Colonic mucosa (tissue), 4 donors: Measurements from ENCODE around the gene MSANTD2. TPM values are rescaled to one million over a fixed set of nuclear protein-coding genes. Genes with fewer than 3 reads are reported as not detected.

ENCODE experiments used
- DNase-seq: peaks from one replicate; pipeline ENCODE4 v3.0.0-alpha.2; 2020
- H3K27ac ChIP-seq: fragments of 200-600 bp; one replicate; pipeline ENCODE4 v1.8.0; 2021
- H3K27me3 ChIP-seq: fragments of 200-600 bp; one replicate; pipeline ENCODE4 v1.8.0; 2021
- H3K36me3 ChIP-seq: fragments of 200-600 bp; one replicate; pipeline ENCODE4 v1.8.0; 2021
- H3K4me1 ChIP-seq: fragments of 200-600 bp; one replicate; pipeline ENCODE4 v1.8.0; 2021; ENCODE audit warnings: mild to moderate bottlenecking
- H3K4me3 ChIP-seq: fragments of 200-600 bp; one replicate; pipeline ENCODE4 v1.8.0; 2021
- H3K9ac ChIP-seq, 2 donors: one replicate each; pipeline ENCODE4 v1.7.0; 2013; ENCODE audit warnings: control low read depth in 2 of 2, low read depth in 2 of 2, low read length in 2 of 2
- H3K9me3 ChIP-seq: fragments of 200-600 bp; one replicate; pipeline ENCODE4 v1.8.0; 2021
- intact Hi-C: fragments of 100-400 bp; cut with DNase I; formaldehyde crosslinking; loops from one replicate; pipeline ENCODE4 v1.14.1; 2022
- total RNA-seq, 2 donors: library from RNA; stranded (reverse); fragmentation: NEBNext Ultra II Directional in 1 of 2; extraction: Animal tissue kit (Norgen Biotek cat#: 25700) in 1 of 2; gene quantifications; one replicate each; pipeline ENCODE4 v1.2.1, GENCODE V29; 2021
- TF ChIP-seq, protein P1 (sequence below): fragments of 200-600 bp; IDR thresholded peaks from one replicate; pipeline ENCODE4 v1.8.0; 2022; ENCODE audit warnings: antibody characterized with exemption, mild to moderate bottlenecking
- donor health status: healthy.
- donor health status: DM: no; HTN: no; CAD: no.
- donor health status: DM: no; HTN: no; CAD: no.

Gene MSANTD2
- total RNA-seq, 2 donors from 2014 or later = 7.0 to 12.7 TPM

GRCh38 chr11:124756033-124756752 is 44.0 kb downstream of the MSANTD2 start:
- Histone ChIP-seq H3K9me3 (no peaks in the 10 kb centered on the region), H3K9ac (no peak overlapping the region), H3K4me3 (no peak overlapping the region), H3K27me3 (peaks cover 19% of the 10 kb centered on the region), H3K4me1 (peaks cover 7% of the 10 kb centered on the region), H3K36me3 (no peaks in the 10 kb centered on the region), H3K27ac (no peak overlapping the region)
- DNase-seq = no peak
- TF ChIP-seq, protein P1, sequence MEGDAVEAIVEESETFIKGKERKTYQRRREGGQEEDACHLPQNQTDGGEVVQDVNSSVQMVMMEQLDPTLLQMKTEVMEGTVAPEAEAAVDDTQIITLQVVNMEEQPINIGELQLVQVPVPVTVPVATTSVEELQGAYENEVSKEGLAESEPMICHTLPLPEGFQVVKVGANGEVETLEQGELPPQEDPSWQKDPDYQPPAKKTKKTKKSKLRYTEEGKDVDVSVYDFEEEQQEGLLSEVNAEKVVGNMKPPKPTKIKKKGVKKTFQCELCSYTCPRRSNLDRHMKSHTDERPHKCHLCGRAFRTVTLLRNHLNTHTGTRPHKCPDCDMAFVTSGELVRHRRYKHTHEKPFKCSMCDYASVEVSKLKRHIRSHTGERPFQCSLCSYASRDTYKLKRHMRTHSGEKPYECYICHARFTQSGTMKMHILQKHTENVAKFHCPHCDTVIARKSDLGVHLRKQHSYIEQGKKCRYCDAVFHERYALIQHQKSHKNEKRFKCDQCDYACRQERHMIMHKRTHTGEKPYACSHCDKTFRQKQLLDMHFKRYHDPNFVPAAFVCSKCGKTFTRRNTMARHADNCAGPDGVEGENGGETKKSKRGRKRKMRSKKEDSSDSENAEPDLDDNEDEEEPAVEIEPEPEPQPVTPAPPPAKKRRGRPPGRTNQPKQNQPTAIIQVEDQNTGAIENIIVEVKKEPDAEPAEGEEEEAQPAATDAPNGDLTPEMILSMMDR = no peak
- intact Hi-C loops = no loop called here

DNA sequence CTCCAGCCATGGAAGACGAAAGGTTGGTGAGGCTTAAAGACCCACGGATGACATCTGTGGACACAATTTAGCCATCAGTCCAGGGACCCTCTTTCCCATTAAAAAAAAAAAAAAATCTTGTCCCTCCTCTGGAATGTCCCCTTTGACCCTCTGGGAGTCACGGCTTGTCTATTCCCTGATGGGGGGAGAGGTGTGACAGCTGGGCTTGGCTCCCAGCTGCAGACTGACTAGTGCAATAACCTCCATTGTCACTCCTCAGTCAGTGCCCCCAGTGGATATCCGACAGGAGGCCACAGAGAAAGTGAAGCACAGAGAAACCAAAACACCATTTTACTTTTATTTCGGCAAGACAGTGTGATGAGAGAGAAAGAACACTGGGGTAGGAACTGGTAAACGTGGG is 45.5 kb downstream of the MSANTD2 start:
- no peak overlapping the region for H3K4me3 ChIP-seq
- DNase-seq = no peak
- intact Hi-C loops = no loop called here

DNA sequence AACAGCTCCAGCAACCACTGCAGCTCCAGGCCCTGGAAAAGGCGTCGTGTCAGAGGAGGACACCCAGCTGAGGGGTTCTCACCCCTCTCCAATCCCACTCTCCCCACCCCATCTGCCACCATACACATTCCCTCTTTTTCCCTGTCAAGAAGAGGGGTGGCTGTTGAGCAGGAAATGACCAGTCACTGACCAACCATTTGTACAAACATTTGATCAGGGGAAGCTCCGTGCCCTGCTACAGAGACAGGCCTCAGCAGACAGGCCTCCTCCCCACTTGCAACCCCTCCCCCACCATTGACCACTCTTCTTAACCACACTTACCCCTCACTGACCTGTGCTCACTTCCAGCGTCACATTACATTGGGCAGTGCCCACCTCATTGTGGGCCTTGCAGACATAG is 45.9 kb downstream of the MSANTD2 start:
- no peak for DNase-seq
- intact Hi-C loops = no loop called here
- H3K36me3 ChIP-seq = no peaks in the 10 kb centered on the region
- H3K4me3 ChIP-seq = no peak overlapping the region
- no peaks in the 10 kb centered on the region for H3K9me3 ChIP-seq
- no peak overlapping the region for H3K27ac ChIP-seq
- H3K9ac ChIP-seq = no peak overlapping the region
- H3K4me1 ChIP-seq = peaks cover 4% of the 10 kb centered on the region
- peaks cover 6% of the 10 kb centered on the region for H3K27me3 ChIP-seq
- TF ChIP-seq, protein P1 = no peak

More for the DNA sequence above, 45.5 kb downstream of the MSANTD2 start:
- TF ChIP-seq, protein P1 = no peak
- H3K4me1 ChIP-seq = peaks cover 7% of the 10 kb centered on the region
- H3K36me3 ChIP-seq = no peaks in the 10 kb centered on the region
- H3K9me3 ChIP-seq = no peaks in the 10 kb centered on the region
- no peak overlapping the region for H3K27ac ChIP-seq
- H3K9ac ChIP-seq = no peak overlapping the region
- H3K27me3 ChIP-seq = peaks cover 9% of the 10 kb centered on the region

DNA sequence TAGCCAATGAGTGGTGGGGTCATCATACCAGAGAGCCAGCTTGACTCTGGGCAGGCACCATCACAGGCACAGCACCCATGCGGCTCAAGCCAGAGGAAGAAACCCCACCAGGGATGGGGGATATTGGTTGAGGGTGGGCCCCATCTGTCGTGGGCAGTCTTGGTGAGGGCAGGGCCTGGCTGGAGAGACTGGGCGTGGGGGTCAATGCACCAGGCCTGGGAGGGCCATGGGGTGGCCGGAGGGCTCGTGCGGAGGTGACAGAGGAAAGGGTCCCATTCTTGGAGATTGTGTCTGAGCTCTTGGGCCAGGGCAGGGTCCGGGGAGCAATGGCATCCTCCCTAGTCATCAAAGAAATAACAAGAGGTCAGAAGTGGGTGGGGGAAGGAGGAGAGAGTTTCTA is 46.6 kb downstream of the MSANTD2 start:
- Histone ChIP-seq H3K9me3 (no peaks in the 10 kb centered on the region), H3K36me3 (no peaks in the 10 kb centered on the region), H3K27me3 (no peaks in the 10 kb centered on the region), H3K27ac (no peak overlapping the region), H3K4me3 (no peak overlapping the region), H3K4me1 (peaks cover 4% of the 10 kb centered on the region), H3K9ac (no peak overlapping the region)
- TF ChIP-seq, protein P1 = no peak
- intact Hi-C loops = no loop called here
- DNase-seq = no peak

GRCh38 chr11:124753205-124753604 is 47.0 kb downstream of the MSANTD2 start:
- intact Hi-C loops = no loop called here
- no peak for DNase-seq
- H3K27me3 ChIP-seq = no peaks in the 10 kb centered on the region
- TF ChIP-seq, protein P1 = no peak
- H3K9ac ChIP-seq = no peak overlapping the region
- peaks cover 4% of the 10 kb centered on the region for H3K4me1 ChIP-seq
- no peak overlapping the region for H3K27ac ChIP-seq
- H3K36me3 ChIP-seq = no peaks in the 10 kb centered on the region
- H3K9me3 ChIP-seq = no peaks in the 10 kb centered on the region
- no peak overlapping the region for H3K4me3 ChIP-seq
